Type B pancreatic cell (in vitro differentiated cells): Measurements from ENCODE around the gene AGFG1. TPM values are rescaled to one million over a fixed set of nuclear protein-coding genes. Genes with fewer than 3 reads are reported as not detected.
"Not testable (repeated sequence)": the region's sequence is repeated elsewhere in the genome, so short reads cannot be mapped to it uniquely, and the experiment has no call there.

Experiments used
- DNase-seq: peaks from one replicate; pipeline ENCODE4 v3.0.0; 2021; ENCODE audit warnings: mixed read lengths; ENCODE audit not compliant: unreplicated experiment; ENCODE audit errors: extremely low spot score
- H3K27ac Mint-ChIP-seq: 2 replicates; pipeline ENCODE4 v1.8.0; 2021; ENCODE audit warnings: mild to moderate bottlenecking, mixed read lengths
- H3K27me3 Mint-ChIP-seq: 2 replicates; pipeline ENCODE4 v1.8.0; 2021; ENCODE audit warnings: mixed read lengths
- H3K36me3 Mint-ChIP-seq: 2 replicates; pipeline ENCODE4 v1.8.0; 2021; ENCODE audit warnings: mixed read lengths
- H3K4me1 Mint-ChIP-seq: one replicate; pipeline ENCODE4 v1.8.0; 2021; ENCODE audit warnings: mixed read lengths; ENCODE audit not compliant: unreplicated experiment
- H3K4me3 Mint-ChIP-seq: 2 replicates; pipeline ENCODE4 v1.8.0; 2021; ENCODE audit warnings: mild to moderate bottlenecking, mixed read lengths
- H3K9me3 Mint-ChIP-seq: 2 replicates; pipeline ENCODE4 v1.8.0; 2021; ENCODE audit warnings: mixed read lengths
- CTCF ChIP-seq: fragments of 200-600 bp; sonication (generic); conservative IDR thresholded peaks from 2 replicates; pipeline ENCODE4 v1.5.0; 2021; ENCODE audit warnings: antibody characterized with exemption, mild to moderate bottlenecking
- total RNA-seq: library from RNA; stranded (reverse); gene quantifications from 2 replicates; pipeline ENCODE4 v1.2.1, GENCODE V29; 2021; ENCODE audit warnings: low replicate concordance

Gene AGFG1
- total RNA-seq, 1 donor from 2014 or later, result 63.2 TPM

GRCh38 chr2:227513113-227513512 lies 41.2 kb downstream of the AGFG1 start:
- Mint-ChIP-seq H3K4me1 (peaks cover 46% of the 10 kb centered on the region), H3K27ac (no peak overlapping the region), H3K36me3 (peaks cover 4% of the 10 kb centered on the region), H3K4me3 (no peak overlapping the region), H3K9me3 (no peaks in the 10 kb centered on the region), H3K27me3 (no peaks in the 10 kb centered on the region)
- no peak for DNase-seq
- no peak for TF ChIP-seq CTCF

GRCh38 chr2:227515742-227516141 lies 43.8 kb downstream of the AGFG1 start:
- no peaks in the 10 kb centered on the region for H3K27me3 Mint-ChIP-seq
- H3K9me3 Mint-ChIP-seq, result no peaks in the 10 kb centered on the region
- no peak overlapping the region for H3K27ac Mint-ChIP-seq
- peaks cover 31% of the 10 kb centered on the region for H3K4me1 Mint-ChIP-seq
- DNase-seq, result no peak
- H3K36me3 Mint-ChIP-seq, result peaks cover 7% of the 10 kb centered on the region
- no peak for TF ChIP-seq CTCF
- no peak overlapping the region for H3K4me3 Mint-ChIP-seq

GRCh38 chr2:227517724-227518123 lies 45.8 kb downstream of the AGFG1 start:
- Mint-ChIP-seq H3K27ac (peak overlapping the region; percentile 75), H3K27me3 (no peaks in the 10 kb centered on the region), H3K4me1 (peaks cover 20% of the 10 kb centered on the region), H3K9me3 (no peaks in the 10 kb centered on the region), H3K36me3 (peaks cover 12% of the 10 kb centered on the region), H3K4me3 (no peak overlapping the region)
- DNase-seq, result no peak
- TF ChIP-seq CTCF, result no peak

- peaks cover 14% of the 10 kb centered on the region for H3K4me1 Mint-ChIP-seq
- H3K27me3 Mint-ChIP-seq, H3K9me3 Mint-ChIP-seq, H3K4me3 Mint-ChIP-seq, DNase-seq: not testable (repeated sequence)
- peaks cover 12% of the 10 kb centered on the region for H3K36me3 Mint-ChIP-seq
- H3K27ac Mint-ChIP-seq, result peak overlapping the region; percentile 75
Observed at GRCh38 chr2:227518278-227518865, 46.4 kb downstream of the AGFG1 start.

- not testable (repeated sequence) for H3K4me3 Mint-ChIP-seq, H3K27me3 Mint-ChIP-seq, H3K27ac Mint-ChIP-seq, H3K9me3 Mint-ChIP-seq, H3K36me3 Mint-ChIP-seq, DNase-seq
- peaks cover 10% of the 10 kb centered on the region for H3K4me1 Mint-ChIP-seq
Observed at GRCh38 chr2:227521178-227521577, 49.2 kb downstream of the AGFG1 start.

GRCh38 chr2:227524665-227525064 lies 52.7 kb downstream of the AGFG1 start:
- TF ChIP-seq CTCF, result no peak
- H3K9me3 Mint-ChIP-seq, result no peaks in the 10 kb centered on the region
- H3K4me3 Mint-ChIP-seq, result no peak overlapping the region
- H3K27me3 Mint-ChIP-seq, result no peaks in the 10 kb centered on the region
- no peak overlapping the region for H3K27ac Mint-ChIP-seq
- H3K36me3 Mint-ChIP-seq, result peaks cover 11% of the 10 kb centered on the region
- H3K4me1 Mint-ChIP-seq, result no peaks in the 10 kb centered on the region
- no peak for DNase-seq

- H3K36me3 Mint-ChIP-seq, result peaks cover 4% of the 10 kb centered on the region
Observed at GRCh38 chr2:227527351-227527750, 55.4 kb downstream of the AGFG1 start.

More at GRCh38 chr2:227527351-227527750, 55.4 kb downstream of the AGFG1 start:
- no peak for TF ChIP-seq CTCF
- DNase-seq, result no peak
- no peaks in the 10 kb centered on the region for H3K4me1 Mint-ChIP-seq
- no peaks in the 10 kb centered on the region for H3K9me3 Mint-ChIP-seq
- no peak overlapping the region for H3K4me3 Mint-ChIP-seq
- H3K27ac Mint-ChIP-seq, result no peak overlapping the region
- no peaks in the 10 kb centered on the region for H3K27me3 Mint-ChIP-seq
